ENCODE data around the gene OPHN1.
"Not testable (repeated sequence)": the region's sequence is repeated elsewhere in the genome, so short reads cannot be mapped to it uniquely, and the experiment has no call there.

The OPHN1 gene

DNA sequence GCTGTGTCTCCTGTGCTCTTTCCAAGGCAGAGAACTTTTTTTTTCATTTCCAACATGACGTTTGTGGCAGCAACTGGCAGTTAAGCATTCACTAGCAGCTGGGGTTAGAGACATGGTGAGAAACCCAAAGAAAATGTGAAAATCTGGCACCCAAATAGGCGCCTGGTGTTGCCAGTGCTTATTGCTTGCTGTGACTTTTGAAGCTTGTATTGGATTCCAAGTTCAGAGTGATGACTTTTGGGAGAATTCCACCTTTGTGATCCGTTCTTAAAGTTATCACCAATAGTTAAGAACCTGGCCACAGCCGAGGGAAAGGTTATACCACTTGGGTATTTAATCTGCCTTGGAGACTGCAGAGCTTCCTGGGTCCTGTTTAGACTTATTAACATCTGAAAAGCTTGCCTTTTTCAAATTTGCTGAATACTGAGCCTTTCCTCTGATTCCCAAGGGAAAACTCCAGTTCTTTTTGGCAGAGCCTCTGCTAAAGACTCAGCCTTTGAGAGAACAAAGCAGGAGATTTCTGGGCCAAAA is 101.0 kb downstream of the OPHN1 start:
- H3K27me3 ChIP-seq (ENCODE audit: control insufficient read depth, insufficient read depth, low read length), result no peaks in the 10 kb centered on the region
- H3K9ac ChIP-seq (ENCODE audit: low read length), result no peak overlapping the region
- no peak overlapping the region for H3K4me3 ChIP-seq (ENCODE audit: low read length)
- H3K36me3 ChIP-seq (ENCODE audit: control insufficient read depth, insufficient read depth, low read length), result no peaks in the 10 kb centered on the region
- no peaks in the 10 kb centered on the region for H3K4me1 ChIP-seq (ENCODE audit: control insufficient read depth, insufficient read depth, low read length)
- H3K27ac ChIP-seq (ENCODE audit: low read depth, low read length), result no peak overlapping the region

GRCh38 chrX:68326841-68327240 is 106.5 kb downstream of the OPHN1 start:
- H3K36me3 ChIP-seq (ENCODE audit: control insufficient read depth, insufficient read depth, low read length); H3K9ac ChIP-seq (ENCODE audit: low read length); H3K4me1 ChIP-seq (ENCODE audit: control insufficient read depth, insufficient read depth, low read length); H3K27me3 ChIP-seq (ENCODE audit: control insufficient read depth, insufficient read depth, low read length); H3K4me3 ChIP-seq (ENCODE audit: low read length); H3K27ac ChIP-seq (ENCODE audit: low read depth, low read length): not testable (repeated sequence)

- Histone ChIP-seq H3K27me3 (ENCODE audit: control insufficient read depth, insufficient read depth, low read length) (no peaks in the 10 kb centered on the region), H3K4me1 (ENCODE audit: control insufficient read depth, insufficient read depth, low read length) (no peaks in the 10 kb centered on the region), H3K36me3 (ENCODE audit: control insufficient read depth, insufficient read depth, low read length) (no peaks in the 10 kb centered on the region), H3K4me3 (ENCODE audit: low read length) (no peak overlapping the region), H3K9ac (ENCODE audit: low read length) (no peak overlapping the region), H3K27ac (ENCODE audit: low read depth, low read length) (no peak overlapping the region)
Observed at GRCh38 chrX:68307769-68308168, 125.5 kb downstream of the OPHN1 start.

- no peak overlapping the region for H3K9ac ChIP-seq (ENCODE audit: low read length)
- no peaks in the 10 kb centered on the region for H3K4me1 ChIP-seq (ENCODE audit: control insufficient read depth, insufficient read depth, low read length)
- no peak overlapping the region for H3K27ac ChIP-seq (ENCODE audit: low read depth, low read length)
- no peak overlapping the region for H3K4me3 ChIP-seq (ENCODE audit: low read length)
- no peaks in the 10 kb centered on the region for H3K27me3 ChIP-seq (ENCODE audit: control insufficient read depth, insufficient read depth, low read length)
- no peaks in the 10 kb centered on the region for H3K36me3 ChIP-seq (ENCODE audit: control insufficient read depth, insufficient read depth, low read length)
Observed at GRCh38 chrX:68304602-68305001, 128.7 kb downstream of the OPHN1 start.

DNA sequence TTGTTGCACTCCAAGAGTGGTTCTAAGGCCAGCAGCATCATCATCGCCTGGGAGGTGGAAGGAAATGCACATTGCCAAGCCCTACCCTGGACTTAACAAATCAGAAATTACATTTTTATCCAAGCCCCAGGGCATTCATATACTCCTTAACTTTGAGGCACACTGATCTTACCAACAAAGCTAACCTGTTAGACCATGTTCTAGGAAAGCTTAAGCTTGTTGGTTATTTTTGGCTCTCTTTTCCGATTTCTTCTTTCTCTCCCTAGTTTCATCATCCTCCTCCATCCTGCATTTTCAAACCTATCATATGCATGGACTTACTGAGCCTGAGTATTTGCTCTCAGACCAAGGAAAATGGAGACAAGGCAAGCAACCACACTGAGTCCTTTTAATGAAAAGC is 133.4 kb downstream of the OPHN1 start:
- Histone ChIP-seq H3K27ac (ENCODE audit: low read depth, low read length) (no peak overlapping the region), H3K36me3 (ENCODE audit: control insufficient read depth, insufficient read depth, low read length) (no peaks in the 10 kb centered on the region), H3K4me3 (ENCODE audit: low read length) (no peak overlapping the region), H3K4me1 (ENCODE audit: control insufficient read depth, insufficient read depth, low read length) (no peaks in the 10 kb centered on the region), H3K9ac (ENCODE audit: low read length) (no peak overlapping the region), H3K27me3 (ENCODE audit: control insufficient read depth, insufficient read depth, low read length) (no peaks in the 10 kb centered on the region)

DNA sequence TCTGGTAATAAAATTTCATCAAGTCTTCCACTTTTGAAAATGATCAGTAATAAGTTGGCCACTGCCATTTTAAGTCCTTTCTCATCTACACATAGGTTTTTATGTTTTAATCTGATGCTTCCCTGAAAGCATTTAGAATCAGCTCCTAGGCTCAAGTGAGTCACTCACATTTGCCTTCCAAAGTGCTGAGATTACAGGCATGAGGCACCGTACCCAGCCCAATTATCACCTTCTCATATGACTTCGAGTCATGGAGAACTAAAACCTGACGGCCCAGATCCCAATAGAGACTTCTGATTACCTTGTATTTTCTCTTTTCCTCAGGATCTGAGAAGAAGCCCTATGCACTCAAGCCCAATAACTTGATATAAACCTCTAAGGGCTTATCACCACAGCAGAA is 140.8 kb downstream of the OPHN1 start:
- H3K27ac ChIP-seq (ENCODE audit: low read depth, low read length), result no peak overlapping the region
- H3K27me3 ChIP-seq (ENCODE audit: control insufficient read depth, insufficient read depth, low read length), result no peaks in the 10 kb centered on the region
- no peaks in the 10 kb centered on the region for H3K36me3 ChIP-seq (ENCODE audit: control insufficient read depth, insufficient read depth, low read length)
- H3K9ac ChIP-seq (ENCODE audit: low read length), result no peak overlapping the region
- no peaks in the 10 kb centered on the region for H3K4me1 ChIP-seq (ENCODE audit: control insufficient read depth, insufficient read depth, low read length)
- no peak overlapping the region for H3K4me3 ChIP-seq (ENCODE audit: low read length)

- no peaks in the 10 kb centered on the region for H3K27me3 ChIP-seq (ENCODE audit: control insufficient read depth, insufficient read depth, low read length)
- no peaks in the 10 kb centered on the region for H3K36me3 ChIP-seq (ENCODE audit: control insufficient read depth, insufficient read depth, low read length)
- H3K9ac ChIP-seq (ENCODE audit: low read length), result no peak overlapping the region
- no peak overlapping the region for H3K27ac ChIP-seq (ENCODE audit: low read depth, low read length)
- H3K4me3 ChIP-seq (ENCODE audit: low read length), result no peak overlapping the region
- H3K4me1 ChIP-seq (ENCODE audit: control insufficient read depth, insufficient read depth, low read length), result no peaks in the 10 kb centered on the region
Observed at GRCh38 chrX:68288127-68288526, 145.2 kb downstream of the OPHN1 start.

- Histone ChIP-seq H3K4me1 (ENCODE audit: control insufficient read depth, insufficient read depth, low read length) (no peaks in the 10 kb centered on the region), H3K36me3 (ENCODE audit: control insufficient read depth, insufficient read depth, low read length) (no peaks in the 10 kb centered on the region), H3K4me3 (ENCODE audit: low read length) (no peak overlapping the region), H3K9ac (ENCODE audit: low read length) (no peak overlapping the region), H3K27ac (ENCODE audit: low read depth, low read length) (no peak overlapping the region), H3K27me3 (ENCODE audit: control insufficient read depth, insufficient read depth, low read length) (no peaks in the 10 kb centered on the region)
Observed at GRCh38 chrX:68287419-68287818, 145.9 kb downstream of the OPHN1 start.

DNA sequence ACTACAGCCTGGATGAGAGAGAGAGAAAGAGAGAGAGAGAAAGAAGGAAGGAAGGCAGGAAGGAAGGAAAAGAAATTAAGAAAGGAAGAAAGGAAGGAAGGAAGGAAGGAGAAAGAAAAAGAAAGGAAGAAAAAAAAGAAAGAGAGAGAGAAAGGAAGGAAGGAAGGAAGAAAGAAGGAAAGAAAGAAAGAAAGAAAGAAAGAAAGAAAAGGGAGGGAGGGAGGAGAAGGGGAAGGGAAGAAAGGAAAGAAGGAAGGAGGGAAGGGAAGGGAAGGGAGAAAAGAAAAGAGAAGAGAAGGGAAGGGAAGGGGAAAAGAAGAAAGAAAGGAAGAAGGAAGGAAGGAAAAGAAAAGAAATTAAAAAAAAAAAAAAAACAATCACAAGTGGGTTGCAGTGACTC is 146.3 kb downstream of the OPHN1 start:
- H3K9ac ChIP-seq (ENCODE audit: low read length), result no peak overlapping the region
- H3K27me3 ChIP-seq (ENCODE audit: control insufficient read depth, insufficient read depth, low read length), result no peaks in the 10 kb centered on the region
- no peak overlapping the region for H3K4me3 ChIP-seq (ENCODE audit: low read length)
- H3K4me1 ChIP-seq (ENCODE audit: control insufficient read depth, insufficient read depth, low read length), result no peaks in the 10 kb centered on the region
- no peak overlapping the region for H3K27ac ChIP-seq (ENCODE audit: low read depth, low read length)
- no peaks in the 10 kb centered on the region for H3K36me3 ChIP-seq (ENCODE audit: control insufficient read depth, insufficient read depth, low read length)

DNA sequence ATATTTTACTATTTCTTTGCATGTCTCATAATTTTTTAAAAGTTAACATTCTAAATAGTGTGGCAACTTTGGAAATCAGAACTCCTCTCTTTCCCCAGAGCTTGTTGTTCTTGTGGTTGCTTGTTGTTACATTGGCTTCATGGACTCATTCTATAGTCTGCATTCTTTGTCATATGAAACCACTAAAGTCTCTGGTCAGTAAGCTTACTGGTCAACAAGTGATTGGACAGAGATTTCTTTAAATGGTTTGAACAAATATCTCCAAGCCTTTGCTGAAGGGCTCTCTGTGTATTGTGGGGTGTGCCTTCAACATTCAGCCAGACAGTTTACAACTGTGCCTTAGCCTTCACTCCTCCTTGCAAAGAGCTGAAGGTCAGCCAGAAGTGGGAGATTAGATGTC is 147.2 kb downstream of the OPHN1 start:
- H3K4me1 ChIP-seq (ENCODE audit: control insufficient read depth, insufficient read depth, low read length), result no peaks in the 10 kb centered on the region
- H3K9ac ChIP-seq (ENCODE audit: low read length), result no peak overlapping the region
- H3K4me3 ChIP-seq (ENCODE audit: low read length), result no peak overlapping the region
- no peak overlapping the region for H3K27ac ChIP-seq (ENCODE audit: low read depth, low read length)
- H3K36me3 ChIP-seq (ENCODE audit: control insufficient read depth, insufficient read depth, low read length), result no peaks in the 10 kb centered on the region
- no peaks in the 10 kb centered on the region for H3K27me3 ChIP-seq (ENCODE audit: control insufficient read depth, insufficient read depth, low read length)

- Histone ChIP-seq H3K27me3 (ENCODE audit: control insufficient read depth, insufficient read depth, low read length) (no peaks in the 10 kb centered on the region), H3K9ac (ENCODE audit: low read length) (no peak overlapping the region), H3K27ac (ENCODE audit: low read depth, low read length) (no peak overlapping the region), H3K4me1 (ENCODE audit: control insufficient read depth, insufficient read depth, low read length) (no peaks in the 10 kb centered on the region), H3K36me3 (ENCODE audit: control insufficient read depth, insufficient read depth, low read length) (no peaks in the 10 kb centered on the region), H3K4me3 (ENCODE audit: low read length) (no peak overlapping the region)
Observed at GRCh38 chrX:68284281-68284904, 148.9 kb downstream of the OPHN1 start.

DNA sequence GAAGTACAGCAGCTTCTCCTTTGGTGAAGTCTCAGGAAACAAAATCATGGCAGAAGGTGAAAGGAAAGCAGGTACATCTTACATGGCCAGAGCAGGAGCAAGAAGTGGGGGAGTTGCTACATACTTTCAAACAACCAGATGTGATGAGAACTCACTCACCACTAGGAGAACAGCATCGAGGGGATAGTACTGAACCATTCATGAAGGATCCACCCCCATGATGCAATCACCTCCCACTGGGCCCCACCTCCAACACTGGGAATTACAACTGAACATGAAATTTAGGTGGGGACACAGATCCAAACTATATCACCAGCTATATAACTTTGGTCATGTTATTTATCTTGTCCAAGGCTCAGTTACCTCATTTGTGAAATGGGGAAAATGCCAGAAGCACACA is 159.4 kb downstream of the OPHN1 start:
- H3K4me3 ChIP-seq (ENCODE audit: low read length), result no peak overlapping the region
- no peaks in the 10 kb centered on the region for H3K4me1 ChIP-seq (ENCODE audit: control insufficient read depth, insufficient read depth, low read length)
- H3K27me3 ChIP-seq (ENCODE audit: control insufficient read depth, insufficient read depth, low read length), result no peaks in the 10 kb centered on the region
- H3K36me3 ChIP-seq (ENCODE audit: control insufficient read depth, insufficient read depth, low read length), result no peaks in the 10 kb centered on the region
- H3K27ac ChIP-seq (ENCODE audit: low read depth, low read length), result no peak overlapping the region
- no peak overlapping the region for H3K9ac ChIP-seq (ENCODE audit: low read length)

- H3K27me3 ChIP-seq (ENCODE audit: control insufficient read depth, insufficient read depth, low read length); H3K9ac ChIP-seq (ENCODE audit: low read length); H3K4me3 ChIP-seq (ENCODE audit: low read length); H3K36me3 ChIP-seq (ENCODE audit: control insufficient read depth, insufficient read depth, low read length); H3K27ac ChIP-seq (ENCODE audit: low read depth, low read length); H3K4me1 ChIP-seq (ENCODE audit: control insufficient read depth, insufficient read depth, low read length): not testable (repeated sequence)
Observed at GRCh38 chrX:68264793-68265192, 168.5 kb downstream of the OPHN1 start.

Data from rectal smooth muscle tissue (tissue), 1 donor.